HL-60/S4 (cell line): Measurements from ENCODE around the gene SEC14L3.
"Not testable (repeated sequence)": the region's sequence is repeated elsewhere in the genome, so short reads cannot be mapped to it uniquely, and the experiment has no call there.

Source experiments
- in situ Hi-C: fragments of 300-500 bp; cut with MboI; formaldehyde crosslinking; loops from 2 replicates; pipeline ENCODE4 v1.14.3; 2022; ENCODE audit warnings: low sequenced_read_pairs

Gene SEC14L3

GRCh38 chr22:30486661-30487115, 14.9 kb upstream of the SEC14L3 start:
- in situ Hi-C loops = loop anchor here (10.0 kb wide), 1 partner anchor 92 kb away; the partner anchor contains the start of gene SEC14L2

DNA sequence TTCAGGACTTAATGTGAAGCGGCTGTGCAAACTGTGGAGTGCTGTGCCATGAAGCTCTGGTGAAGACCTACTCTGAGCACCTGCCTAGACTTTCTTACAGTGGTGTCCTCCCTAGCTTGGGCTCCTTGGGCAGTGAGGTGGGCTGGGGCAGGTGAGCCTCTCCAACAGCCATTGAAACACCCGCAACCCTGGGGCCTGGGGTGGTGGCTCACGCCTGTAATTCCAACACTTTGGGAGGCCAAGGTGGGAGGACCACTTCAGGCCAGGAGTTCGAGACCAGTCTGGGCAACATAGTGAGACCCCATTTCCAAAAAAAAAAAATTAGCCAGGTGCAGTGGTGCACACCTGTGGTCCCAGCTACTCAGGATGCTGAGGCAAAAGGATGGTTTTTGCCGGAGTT, 14.3 kb upstream of the SEC14L3 start:
- in situ Hi-C loops = loop anchor here (10.0 kb wide), 1 partner anchor 91 kb away; the partner anchor contains the start of gene SEC14L2

GRCh38 chr22:30485362-30485988, 13.7 kb upstream of the SEC14L3 start:
- in situ Hi-C loops = loop anchor here (10.0 kb wide), 1 partner anchor 91 kb away; the partner anchor contains the start of gene SEC14L2

DNA sequence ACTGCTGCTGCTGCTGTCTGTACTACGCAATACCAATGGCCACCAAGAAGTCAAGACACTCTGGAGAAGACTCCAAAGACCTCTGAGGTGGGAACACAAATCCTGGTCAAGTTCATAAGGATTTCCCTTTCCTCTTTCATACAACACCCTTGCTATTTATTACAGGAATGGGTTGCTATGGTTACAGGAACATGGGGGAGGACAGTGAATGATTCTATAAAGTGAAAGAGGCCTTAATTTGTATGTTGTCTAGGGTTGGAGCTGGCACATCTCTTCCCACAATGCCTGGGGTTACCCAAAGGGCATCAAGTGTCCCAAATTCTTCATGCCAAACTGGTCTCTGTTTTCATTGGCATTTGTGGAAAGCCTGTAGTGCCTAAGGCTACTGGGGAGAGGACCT, 11.4 kb upstream of the SEC14L3 start:
- in situ Hi-C loops = loop anchor here (10.0 kb wide), 1 partner anchor 88 kb away; the partner anchor contains the start of gene SEC14L2

- in situ Hi-C loops = loop anchor here (10.0 kb wide), 1 partner anchor 87 kb away; the partner anchor contains the start of gene SEC14L2
Observed at GRCh38 chr22:30481711-30482110, 9.9 kb upstream of the SEC14L3 start.

DNA sequence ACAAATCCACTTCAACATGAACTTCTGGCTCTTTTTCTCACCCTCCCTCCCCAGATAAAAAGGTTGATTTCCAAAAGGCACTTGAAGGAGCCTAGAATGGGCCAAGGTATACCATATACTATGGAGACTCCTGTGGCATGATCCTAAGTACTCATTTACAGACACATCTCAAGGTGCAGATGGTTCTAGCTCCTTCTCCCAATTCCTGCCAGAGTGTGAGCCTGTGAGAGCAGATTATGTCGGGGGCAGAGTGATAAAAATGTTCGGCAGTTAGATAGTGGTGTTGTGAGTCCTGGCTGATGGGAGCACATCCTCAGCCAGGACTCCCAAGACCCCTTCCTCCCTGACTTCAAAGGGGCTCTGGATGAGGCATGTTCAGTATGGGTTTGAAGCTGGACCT, 8.2 kb upstream of the SEC14L3 start:
- in situ Hi-C loops = loop anchor here (10.0 kb wide), 1 partner anchor 85 kb away; the partner anchor contains the start of gene SEC14L2

DNA sequence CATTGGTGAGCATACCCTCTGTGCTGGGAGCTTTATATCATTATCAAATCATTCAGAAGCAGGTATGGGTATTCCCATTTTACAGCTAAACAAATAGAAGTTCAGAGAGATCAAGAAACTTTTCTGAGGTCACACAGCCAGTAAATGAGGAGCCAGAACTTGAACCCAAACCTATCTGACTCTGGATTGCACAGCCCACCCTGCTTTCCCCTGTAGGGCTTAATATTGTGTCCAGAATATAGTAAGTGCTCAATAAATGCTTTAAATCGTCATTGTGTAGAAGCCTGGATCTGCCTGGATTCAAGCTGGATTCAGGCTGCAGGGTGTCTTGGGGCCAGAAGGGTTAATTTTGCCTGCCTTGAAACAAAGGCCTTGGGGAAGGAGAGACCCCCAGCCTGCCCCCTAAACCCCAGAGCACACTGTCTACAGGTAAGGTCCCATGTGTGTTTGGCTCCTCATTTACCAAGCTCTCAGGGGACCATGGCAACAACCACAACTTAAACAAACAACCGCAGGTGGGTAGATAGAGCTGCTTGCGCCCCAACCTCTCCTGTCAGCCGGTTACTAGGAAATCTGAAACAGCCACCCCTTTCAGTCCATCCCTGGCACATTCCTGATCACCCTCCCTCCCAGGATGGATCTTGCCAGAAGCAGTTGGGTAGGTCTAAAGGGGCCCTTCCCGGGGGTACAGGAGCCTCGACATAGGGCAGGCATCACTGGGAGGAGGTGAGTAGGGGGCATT, 3.0 kb upstream of the SEC14L3 start:
- in situ Hi-C loops = no loop called here

DNA sequence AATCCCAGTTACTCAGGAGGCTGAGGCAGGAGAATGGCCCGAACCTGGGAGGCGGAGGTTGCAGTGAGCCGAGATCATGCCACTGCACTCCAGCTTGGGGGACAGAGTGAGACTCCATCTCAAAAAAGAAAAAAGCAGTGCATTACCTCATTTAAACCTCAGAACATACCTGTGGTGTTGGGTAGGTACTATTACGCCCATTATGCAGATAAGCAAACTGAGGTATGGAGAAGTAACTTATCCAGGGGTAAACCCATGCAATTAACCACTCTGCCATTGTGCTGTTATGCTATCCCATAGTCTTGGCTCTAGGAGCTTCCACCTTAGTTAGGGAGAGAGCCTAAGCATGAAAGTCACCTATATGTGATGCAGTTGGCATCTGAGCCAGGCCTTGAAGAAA, 2.3 kb upstream of the SEC14L3 start:
- in situ Hi-C loops = no loop called here

DNA sequence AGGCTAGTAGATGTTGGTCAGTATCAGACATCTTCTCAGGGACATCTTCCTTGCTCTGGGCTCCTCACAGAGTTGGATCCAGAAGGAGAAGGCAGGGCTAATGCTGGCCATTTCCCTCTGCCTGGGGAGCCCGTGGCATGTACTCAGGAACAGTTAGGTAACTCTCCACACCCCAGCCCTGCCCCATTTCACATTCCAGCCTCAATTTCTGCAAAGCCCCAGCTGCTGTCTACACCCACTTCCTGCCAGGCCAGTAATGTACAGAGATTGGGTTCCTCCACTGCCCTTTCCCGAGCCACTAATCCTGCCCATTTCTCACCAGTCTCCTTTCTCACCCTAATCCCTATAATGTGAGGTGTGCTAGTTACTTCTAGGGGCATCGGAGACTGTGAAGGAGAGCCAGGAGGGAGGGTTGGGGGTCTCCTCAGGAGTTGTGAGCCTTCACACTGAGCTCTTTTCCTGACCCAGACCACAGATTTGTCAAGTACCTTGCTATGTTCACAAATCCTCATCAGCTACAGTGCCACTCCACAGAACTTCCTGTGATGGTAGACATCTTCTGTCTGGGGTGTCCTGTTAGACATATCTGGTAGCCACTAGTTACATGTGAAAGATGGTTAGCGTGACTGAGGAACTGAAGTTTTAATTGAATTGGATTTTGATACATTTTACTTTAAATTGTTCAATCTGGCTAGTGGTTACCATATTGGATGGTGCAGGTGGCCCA, 1.3 kb upstream of the SEC14L3 start:
- in situ Hi-C loops = no loop called here

DNA sequence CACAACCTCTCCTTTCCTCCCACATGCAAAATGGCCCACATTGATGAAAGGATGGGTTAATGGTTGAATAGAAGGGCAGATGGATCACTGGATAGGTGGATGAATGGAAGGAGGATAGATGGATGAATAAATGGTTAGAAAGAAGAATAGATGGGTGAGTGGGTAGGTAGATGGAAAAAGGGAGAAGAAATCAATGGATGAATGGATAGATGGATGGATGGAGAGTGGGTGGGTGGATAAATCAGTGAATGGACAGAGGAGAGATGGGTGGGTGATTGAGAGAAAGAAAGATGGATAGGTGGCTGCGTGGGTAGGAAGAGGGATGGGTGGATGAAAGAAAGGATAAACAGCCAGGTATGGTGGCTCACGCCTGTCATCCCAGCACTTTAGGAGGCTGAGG, 1.2 kb downstream of the SEC14L3 start:
- in situ Hi-C loops = no loop called here

GRCh38 chr22:30469165-30469564, 2.7 kb downstream of the SEC14L3 start:
- in situ Hi-C loops = no loop called here

- in situ Hi-C loops = not testable (repeated sequence)
Observed at GRCh38 chr22:30460555-30460954, 11.3 kb downstream of the SEC14L3 start.

- in situ Hi-C loops = no loop called here
Observed at GRCh38 chr22:30460147-30460546, 11.7 kb downstream of the SEC14L3 start.

DNA sequence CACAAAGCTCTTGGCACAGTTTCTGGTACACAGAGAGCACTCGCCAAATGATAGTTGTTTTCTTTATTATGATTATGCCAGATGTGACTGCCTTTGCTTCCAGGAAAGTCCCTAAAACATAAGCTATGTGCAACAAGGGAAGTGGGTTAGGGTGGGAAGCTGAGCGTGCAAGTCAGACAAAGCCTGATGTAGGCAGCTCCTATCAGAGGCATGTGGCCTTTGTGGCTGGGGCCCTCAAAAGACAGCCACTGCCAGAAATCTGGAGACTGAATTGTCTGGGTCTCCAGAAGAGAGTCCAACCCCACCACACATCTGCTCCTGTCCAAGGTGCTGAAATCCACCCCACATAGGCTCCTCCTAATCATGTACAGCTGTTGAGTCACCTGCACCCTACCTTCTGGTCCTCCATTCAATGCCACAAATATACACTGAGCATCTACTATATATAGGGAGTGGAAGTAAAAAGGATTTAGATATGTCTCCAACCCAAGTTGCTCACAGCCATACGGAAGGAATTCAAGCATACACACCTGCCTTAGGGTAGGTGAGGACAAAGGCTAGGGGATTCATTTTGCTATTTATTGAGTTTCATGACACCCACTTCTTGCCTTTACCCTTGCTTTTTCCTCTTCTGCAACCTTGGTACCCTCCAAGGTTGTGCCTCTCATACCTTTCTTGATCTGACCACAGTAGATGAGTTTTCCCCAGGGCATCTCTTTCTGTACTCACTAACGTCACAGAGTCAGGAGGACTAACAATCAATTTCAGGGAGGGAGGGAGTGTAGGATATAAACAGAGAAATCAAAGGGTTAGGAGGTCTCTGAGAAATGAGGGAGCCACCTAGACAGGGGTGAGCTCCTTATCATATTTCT, 12.4 kb downstream of the SEC14L3 start:
- in situ Hi-C loops = no loop called here

DNA sequence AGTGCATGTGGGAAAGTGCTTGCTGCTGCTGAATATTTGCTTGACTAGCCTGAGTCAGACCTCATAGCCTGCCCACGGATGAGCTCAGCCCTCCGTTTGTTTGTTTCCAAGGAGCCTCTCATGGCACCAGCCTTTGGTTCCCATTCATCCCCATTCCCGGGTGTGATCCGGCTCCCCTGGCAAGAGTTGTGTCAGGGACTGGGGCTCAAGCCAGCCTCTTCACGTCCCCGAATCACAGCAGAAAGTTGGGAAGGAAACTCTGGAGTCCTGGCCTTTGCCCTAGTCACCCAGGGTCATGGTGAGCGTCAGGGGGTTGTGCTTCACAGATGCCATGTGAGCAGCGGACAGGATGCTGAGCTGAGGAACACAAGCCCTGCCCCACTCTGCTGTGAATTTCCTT, 13.8 kb downstream of the SEC14L3 start:
- in situ Hi-C loops = no loop called here

- in situ Hi-C loops = no loop called here
Observed at GRCh38 chr22:30455075-30455840, 16.6 kb downstream of the SEC14L3 start.

DNA sequence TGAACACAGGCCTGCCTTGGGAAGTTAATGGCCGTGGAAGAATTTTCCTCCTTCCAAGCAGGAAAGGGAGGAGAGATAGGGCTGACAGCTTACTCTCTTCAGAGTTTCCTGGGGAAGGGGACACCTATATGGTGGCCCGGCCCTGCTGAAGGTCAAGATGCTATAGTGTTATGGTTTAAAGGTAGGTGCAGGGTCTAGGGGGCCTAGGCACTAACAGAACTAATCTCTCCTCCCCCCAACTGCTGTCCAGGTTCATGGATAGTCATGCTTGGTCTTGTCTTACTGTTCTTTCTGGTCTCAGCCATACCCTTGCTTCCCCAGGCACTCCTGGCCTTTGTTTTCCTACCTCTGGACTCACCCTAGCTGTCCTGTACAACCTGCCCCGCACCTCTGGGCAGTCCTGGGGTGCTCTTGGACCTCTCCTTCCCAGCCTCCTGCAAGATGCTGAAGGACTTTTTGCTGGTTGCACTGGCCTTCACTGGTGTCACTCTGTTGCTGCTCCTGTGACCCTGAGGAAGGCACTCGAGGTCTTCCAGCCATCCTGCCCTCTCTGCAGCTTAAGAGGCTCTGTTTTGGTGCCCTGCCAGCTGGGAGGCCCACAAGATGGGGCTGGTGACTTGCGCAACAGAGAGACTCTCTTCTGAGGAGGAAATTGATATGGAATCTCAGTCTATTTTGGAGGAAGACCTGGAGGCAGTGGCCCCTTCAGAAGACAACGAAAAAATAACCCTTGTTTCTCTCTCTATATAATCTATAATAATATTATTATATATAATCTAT, 17.9 kb downstream of the SEC14L3 start:
- in situ Hi-C loops = no loop called here

- in situ Hi-C loops = no loop called here
Observed at GRCh38 chr22:30452861-30453260, 19.0 kb downstream of the SEC14L3 start.

GRCh38 chr22:30451488-30451887, 20.3 kb downstream of the SEC14L3 start:
- in situ Hi-C loops = not testable (repeated sequence)
